Liver (tissue), 3 donors: Measurements from ENCODE around the gene SLC44A2.

Source experiments
- CTCF ChIP-seq: fragments of 150-350 bp; IDR thresholded peaks from 2 replicates; pipeline ENCODE4 v1.5.1; 2017; ENCODE audit warnings: improper control_type of control experiment, low read depth, low read length; ENCODE audit not compliant: missing input control
- SP1 ChIP-seq: IDR thresholded peaks from 2 replicates; pipeline ENCODE4 v1.6.1; 2018; ENCODE audit warnings: antibody characterized with exemption, mild to moderate bottlenecking
- donor health status: healthy.
- donor health status: healthy.

- TF ChIP-seq CTCF = no peak
- no peak for TF ChIP-seq SP1
Observed at GRCh38 chr19:10621966-10622365, 3.4 kb upstream of the SLC44A2 start.
